Measurements from ENCODE around the gene DLK2. TPM values are rescaled to one million over a fixed set of nuclear protein-coding genes. Genes with fewer than 3 reads are reported as not detected.
"Not testable (repeated sequence)": the region's sequence is repeated elsewhere in the genome, so short reads cannot be mapped to it uniquely, and the experiment has no call there.

Gene DLK2
- total RNA-seq, 1 experiment from 2014 or later = 0.81 TPM

DNA sequence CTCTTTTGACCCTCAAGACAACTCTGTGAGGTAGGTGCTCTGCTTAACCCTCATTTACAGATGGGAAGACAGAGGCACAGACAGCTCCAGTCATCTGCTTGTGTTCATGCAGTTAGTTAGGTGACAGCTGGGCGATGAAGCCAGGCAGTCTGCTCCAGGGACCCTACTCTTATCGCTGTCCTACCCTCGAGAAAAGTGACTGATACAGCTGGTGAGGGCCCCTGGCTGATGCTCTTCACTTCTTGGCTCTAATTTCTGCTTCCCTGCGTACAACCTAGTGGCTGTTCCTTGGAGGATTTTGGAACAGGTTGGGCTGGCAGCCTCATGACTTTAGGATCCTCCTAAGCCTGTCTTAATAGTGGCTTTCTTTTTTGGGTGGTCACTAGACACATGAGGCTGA lies 12.9 kb upstream of the DLK2 start:
- ChIA-PET CTCF (no interaction called here), POLR2A (no interaction called here)
- DNase-seq (ENCODE audit: low spot score) (no peak), ATAC-seq (no peak)
- Mint-ChIP-seq H3K4me1 (peaks cover 14% of the 10 kb centered on the region), H3K4me3 (no peak overlapping the region), H3K27me3 (ENCODE audit: low read depth) (peaks cover 6% of the 10 kb centered on the region), H3K36me3 (no peaks in the 10 kb centered on the region), H3K27ac (no peak overlapping the region), H3K9me3 (no peaks in the 10 kb centered on the region)
- TF ChIP-seq, protein P1, sequence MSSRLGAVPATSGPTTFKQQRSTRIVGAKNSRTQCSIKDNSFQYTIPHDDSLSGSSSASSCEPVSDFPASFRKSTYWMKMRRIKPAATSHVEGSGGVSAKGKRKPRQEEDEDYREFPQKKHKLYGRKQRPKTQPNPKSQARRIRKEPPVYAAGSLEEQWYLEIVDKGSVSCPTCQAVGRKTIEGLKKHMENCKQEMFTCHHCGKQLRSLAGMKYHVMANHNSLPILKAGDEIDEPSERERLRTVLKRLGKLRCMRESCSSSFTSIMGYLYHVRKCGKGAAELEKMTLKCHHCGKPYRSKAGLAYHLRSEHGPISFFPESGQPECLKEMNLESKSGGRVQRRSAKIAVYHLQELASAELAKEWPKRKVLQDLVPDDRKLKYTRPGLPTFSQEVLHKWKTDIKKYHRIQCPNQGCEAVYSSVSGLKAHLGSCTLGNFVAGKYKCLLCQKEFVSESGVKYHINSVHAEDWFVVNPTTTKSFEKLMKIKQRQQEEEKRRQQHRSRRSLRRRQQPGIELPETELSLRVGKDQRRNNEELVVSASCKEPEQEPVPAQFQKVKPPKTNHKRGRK (CRISPR knock-in tag; IDR thresholded peaks at IDR 0.05; ENCODE audit: borderline replicate concordance) = no peak
- TF ChIP-seq ATF2 (CRISPR knock-in tag; IDR thresholded peaks at IDR 0.05; ENCODE audit: borderline replicate concordance, low read depth) = no peak
- TF ChIP-seq TCF7 (CRISPR knock-in tag; IDR thresholded peaks at IDR 0.05; ENCODE audit: low read depth) = no peak

- H3K27me3 Mint-ChIP-seq (ENCODE audit: low read depth) = peaks cover 8% of the 10 kb centered on the region
- CTCF ChIA-PET = no interaction called here
These were observed 12.4 kb upstream of the DLK2 start for GRCh38 chr6:43467752-43468151.

DNA sequence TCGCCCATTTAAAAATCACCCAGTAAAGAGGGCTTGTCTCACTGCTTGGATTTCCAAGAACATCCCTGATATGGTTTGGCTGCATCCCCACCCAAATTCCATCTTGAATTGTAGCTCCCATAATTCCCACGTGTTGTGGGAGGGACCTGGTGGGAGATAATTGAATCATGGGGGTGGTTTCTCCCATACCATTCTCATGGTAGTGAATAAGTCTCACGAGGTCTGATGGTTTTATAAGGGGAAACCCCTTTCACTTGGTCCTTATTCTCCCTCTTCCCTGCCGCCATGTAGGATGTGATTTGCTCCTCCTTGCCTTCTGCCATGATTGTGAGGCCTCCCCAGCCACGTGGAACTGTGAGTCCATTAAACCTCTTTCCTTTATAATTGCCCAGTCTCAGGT lies 11.9 kb upstream of the DLK2 start:
- H3K9me3 Mint-ChIP-seq; H3K27ac Mint-ChIP-seq; H3K4me3 Mint-ChIP-seq; H3K36me3 Mint-ChIP-seq; POLR2A ChIA-PET; CTCF ChIA-PET; ATAC-seq; DNase-seq (ENCODE audit: low spot score): not testable (repeated sequence)
- H3K4me1 Mint-ChIP-seq = peaks cover 14% of the 10 kb centered on the region
- peaks cover 11% of the 10 kb centered on the region for H3K27me3 Mint-ChIP-seq (ENCODE audit: low read depth)

More at GRCh38 chr6:43467752-43468151, 12.4 kb upstream of the DLK2 start:
- H3K4me1 Mint-ChIP-seq = peaks cover 14% of the 10 kb centered on the region
- DNase-seq (ENCODE audit: low spot score) = no peak
- no peak overlapping the region for H3K4me3 Mint-ChIP-seq
- no peaks in the 10 kb centered on the region for H3K36me3 Mint-ChIP-seq
- POLR2A ChIA-PET = no interaction called here
- H3K27ac Mint-ChIP-seq = no peak overlapping the region; the same call in 1 of the 2 replicates
- TF ChIP-seq EMX1 (CRISPR knock-in tag; IDR thresholded peaks at IDR 0.05) = no peak
- TF ChIP-seq RELA (CRISPR knock-in tag; IDR thresholded peaks at IDR 0.05; ENCODE audit: borderline replicate concordance) = no peak
- no peak for TF ChIP-seq USF1 (CRISPR knock-in tag; IDR thresholded peaks at IDR 0.05)
- no peak for TF ChIP-seq NFATC4 (CRISPR knock-in tag; IDR thresholded peaks at IDR 0.05)
- TF ChIP-seq ARID4B (CRISPR knock-in tag; IDR thresholded peaks at IDR 0.05; ENCODE audit: borderline replicate concordance) = no peak
- no peak for TF ChIP-seq IRF2 (CRISPR knock-in tag; IDR thresholded peaks at IDR 0.05; ENCODE audit: borderline replicate concordance, low read depth)
- no peak for TF ChIP-seq HMGXB4 (CRISPR knock-in tag; IDR thresholded peaks at IDR 0.05)
- no peak for TF ChIP-seq CBFB (CRISPR knock-in tag; IDR thresholded peaks at IDR 0.05; ENCODE audit: low read depth)
- no peaks in the 10 kb centered on the region for H3K9me3 Mint-ChIP-seq
- no peak for ATAC-seq

Data from WTC11 (cell line).